HCT116 (cell line): Measurements from ENCODE around the gene OR7A10. TPM values are rescaled to one million over a fixed set of nuclear protein-coding genes. Genes with fewer than 3 reads are reported as not detected.

Experiments
- ATAC-seq: fragments of 200-7000 bp; cut with Tn5 transposase; 2 replicates; pipeline ENCODE4 v1.9.1; 2020; ENCODE audit warnings: mild to moderate bottlenecking, moderate library complexity
- BruUV-seq: library from RNA; stranded (reverse); fragments of 400-500 nt; replicated peaks from 2 replicates; lab custom pipeline; 2021; lab: Mats Ljungman, UMichigan
- CTCF ChIA-PET: fragments of 300-600 bp; sonication (Branson Sonifier 250); formaldehyde crosslinking; loops from one replicate; lab custom pipeline; 2021; ENCODE audit warnings: antibody characterized with exemption; lab: Charles Lee
- POLR2A ChIA-PET: fragments of 300-600, 350-600 bp; sonication (Branson Sonifier 250); formaldehyde crosslinking; loops from one replicate; lab custom pipeline; 2021; ENCODE audit warnings: antibody characterized with exemption; lab: Charles Lee
- RAD21 ChIA-PET, 2 experiments: fragments of 300-600 bp; sonication (Branson Sonifier 250); formaldehyde crosslinking; loops; one replicate each; lab custom pipeline; 2023; ENCODE audit warnings: low total read pairs in 2 of 2; ENCODE audit not compliant: uncharacterized antibody in 2 of 2, unreplicated experiment in 2 of 2, low non-redundant PET in 1 of 2; lab: Charles Lee
- DNase-seq: peaks from one replicate; pipeline ENCODE4 v3.0.0-alpha.2; 2010; ENCODE audit warnings: low read depth, low spot score
- H2AFZ ChIP-seq: fragments of 200-600 bp; shearing (Covaris generic), sonication (generic); 2 replicates; pipeline ENCODE4 v1.6.1; 2017; ENCODE audit warnings: low read depth, mixed run types, mixed read lengths, antibody characterized with exemption, low read length; ENCODE audit not compliant: poor library complexity, severe bottlenecking
- H3K27ac ChIP-seq: 2 replicates; pipeline ENCODE4 v1.5.1; 2012; ENCODE audit warnings: low read depth, low read length
- H3K27me3 ChIP-seq: fragments of 200-600 bp; sonication (generic); 2 replicates; pipeline ENCODE4 v1.6.1; 2016; ENCODE audit warnings: mixed run types, low read length, mixed read lengths; ENCODE audit not compliant: insufficient read depth
- H3K36me3 ChIP-seq, 2 experiments: fragments of 200-500 bp in 1 of 2; fragments of 200-600 bp in 1 of 2; sonication (Bioruptor generic) in 1 of 2; sonication (generic) in 1 of 2; 2 replicates each; pipeline versions ENCODE4 v1.5.1 to v1.6.1; 2014 to 2016; ENCODE audit warnings: low read length in 2 of 2, inconsistent platforms in 1 of 2, mixed read lengths in 1 of 2, mixed run types in 1 of 2; ENCODE audit not compliant: insufficient read depth in 2 of 2, control insufficient read depth in 1 of 2
- H3K4me1 ChIP-seq, 2 experiments: fragments of 200-600 bp in 1 of 2; sonication (generic) in 1 of 2; 2 replicates each; pipeline versions ENCODE4 v1.5.1 to v1.6.1; 2012 to 2017; ENCODE audit warnings: low read length in 2 of 2, inconsistent platforms in 1 of 2, mild to moderate bottlenecking in 1 of 2, mixed read lengths in 1 of 2, mixed run types in 1 of 2, moderate library complexity in 1 of 2; ENCODE audit not compliant: insufficient read depth in 2 of 2, control insufficient read depth in 1 of 2
- H3K4me2 ChIP-seq: fragments of 200-600 bp; sonication (generic); 2 replicates; pipeline ENCODE4 v1.6.1; 2017; ENCODE audit warnings: mixed run types, low read length, mixed read lengths
- H3K4me3 ChIP-seq, 2 experiments: fragments of 200-600 bp in 1 of 2; sonication (generic) in 1 of 2; replicated peaks in 1 of 2; 2 replicates each; pipeline ENCODE4 v1.5.1; 2011 to 2016; ENCODE audit warnings: low read length in 2 of 2, control low read depth in 1 of 2, low read depth in 1 of 2, mild to moderate bottlenecking in 1 of 2, mixed read lengths in 1 of 2, mixed run types in 1 of 2
- H3K79me2 ChIP-seq: fragments of 200-600 bp; sonication (generic); 2 replicates; pipeline ENCODE4 v1.6.1; 2017; ENCODE audit warnings: mild to moderate bottlenecking, mixed run types, low read length, moderate library complexity, mixed read lengths; ENCODE audit not compliant: insufficient read depth
- H3K9ac ChIP-seq: fragments of 200-600 bp; sonication (generic); 2 replicates; pipeline ENCODE4 v1.6.1; 2016; ENCODE audit warnings: low read length, mixed read lengths
- H3K9me2 ChIP-seq: fragments of 200-600 bp; sonication (generic), shearing (Covaris generic); 2 replicates; pipeline ENCODE4 v1.6.1; 2017; ENCODE audit warnings: mixed run types, mild to moderate bottlenecking, moderate library complexity; ENCODE audit not compliant: insufficient read depth
- H3K9me3 ChIP-seq, 2 experiments: fragments of 200-500 bp in 1 of 2; fragments of 200-600 bp in 1 of 2; sonication (Bioruptor generic) in 1 of 2; sonication (generic) in 1 of 2; 2 replicates each; pipeline ENCODE4 v1.6.1; 2014 to 2017; ENCODE audit warnings: low read length in 2 of 2, mixed read lengths in 2 of 2, inconsistent platforms in 1 of 2, low read depth in 1 of 2, mild to moderate bottlenecking in 1 of 2, mixed run types in 1 of 2, moderate library complexity in 1 of 2; ENCODE audit not compliant: control insufficient read depth in 1 of 2, insufficient read depth in 1 of 2
- H4K20me1 ChIP-seq: fragments of 200-600 bp; sonication (generic), shearing (Covaris generic); 2 replicates; pipeline ENCODE4 v1.6.1; 2017; ENCODE audit warnings: mixed run types, mild to moderate bottlenecking, moderate library complexity; ENCODE audit not compliant: insufficient read depth
- CBX3 ChIP-seq: IDR thresholded peaks from 2 replicates; pipeline ENCODE4 v1.6.1; 2012; ENCODE audit warnings: low read depth
- CTCF ChIP-seq, 3 experiments: fragments of 200-600 bp in 1 of 3; sonication (generic) in 1 of 3; IDR thresholded peaks in 2 of 3; conservative IDR thresholded peaks in 1 of 3; 2 replicates each; pipeline ENCODE4 v1.5.1; 2012 to 2017; ENCODE audit warnings: low read depth in 2 of 3, low read length in 2 of 3, antibody characterized with exemption in 1 of 3, borderline replicate concordance in 1 of 3, control low read depth in 1 of 3, mild to moderate bottlenecking in 1 of 3, mixed read lengths in 1 of 3, mixed run types in 1 of 3, moderate library complexity in 1 of 3; ENCODE audit not compliant: insufficient read depth in 1 of 3
- ELF1 ChIP-seq: IDR thresholded peaks from 2 replicates; pipeline ENCODE4 v1.6.1; 2012; ENCODE audit warnings: low read depth, borderline replicate concordance
- EZH2 ChIP-seq: fragments of 200-600 bp; sonication (generic); IDR thresholded peaks from 2 replicates; pipeline ENCODE4 v1.6.1; 2017; ENCODE audit warnings: antibody characterized with exemption, mixed run types
- EZH2phosphoT487 ChIP-seq: fragments of 200-600 bp; IDR thresholded peaks from 2 replicates; pipeline ENCODE4 v1.6.1; 2018; ENCODE audit warnings: antibody characterized with exemption, borderline replicate concordance
- FOSL1 ChIP-seq: IDR thresholded peaks from 2 replicates; pipeline ENCODE4 v1.6.1; 2012; ENCODE audit warnings: low read depth
- JUND ChIP-seq: IDR thresholded peaks from 2 replicates; pipeline ENCODE4 v1.6.1; 2012
- POLR2A ChIP-seq: IDR thresholded peaks from 2 replicates; pipeline ENCODE4 v1.7.0; 2011; ENCODE audit warnings: borderline replicate concordance; ENCODE audit not compliant: insufficient read depth, insufficient read length; ENCODE audit errors: extremely low read depth
- POLR2AphosphoS5 ChIP-seq: IDR thresholded peaks from 2 replicates; pipeline ENCODE4 v1.6.1; 2011; ENCODE audit warnings: mild to moderate bottlenecking, low read depth, low read length, moderate library complexity
- SIN3A ChIP-seq: IDR thresholded peaks from 2 replicates; pipeline ENCODE4 v1.6.1; 2012; ENCODE audit warnings: low read depth
- SP1 ChIP-seq: IDR thresholded peaks from 2 replicates; pipeline ENCODE4 v1.6.1; 2012; ENCODE audit warnings: low read depth
- SRF ChIP-seq: IDR thresholded peaks from 2 replicates; pipeline ENCODE4 v1.6.1; 2012; ENCODE audit warnings: low read depth
- TCF7L2 ChIP-seq: IDR thresholded peaks from 2 replicates; pipeline ENCODE4 v1.7.0; 2011; ENCODE audit warnings: borderline replicate concordance, inconsistent platforms; ENCODE audit not compliant: insufficient read depth, insufficient read length; ENCODE audit errors: extremely low read depth
- YY1 ChIP-seq: IDR thresholded peaks from 2 replicates; pipeline ENCODE4 v1.6.1; 2011; ENCODE audit warnings: low read length, low read depth, moderate library complexity, mild to moderate bottlenecking; ENCODE audit not compliant: insufficient replicate concordance; ENCODE audit errors: extremely low read depth
- ZBTB33 ChIP-seq: IDR thresholded peaks from 2 replicates; pipeline ENCODE4 v1.6.1; 2011; ENCODE audit warnings: mild to moderate bottlenecking, low read length, moderate library complexity; ENCODE audit not compliant: insufficient replicate concordance; ENCODE audit errors: extremely low read depth
- ZFX ChIP-seq: fragments of 450-650 bp; IDR thresholded peaks from 2 replicates; pipeline ENCODE4 v1.6.1; 2017
- ZNF274 ChIP-seq: fragments of 200-500 bp; sonication (Bioruptor generic); IDR thresholded peaks from 2 replicates; pipeline ENCODE4 v1.6.1; 2014; ENCODE audit warnings: mild to moderate bottlenecking, low read depth, low read length, inconsistent platforms
- intact Hi-C: fragments of 100-400 bp; cut with micrococcal nuclease; formaldehyde crosslinking; loops from 2 replicates; pipeline ENCODE4 v1.10.0; 2022
- total RNA-seq: library from RNA; stranded (reverse); gene quantifications from one replicate; pipeline ENCODE4 v1.2.1, GENCODE V29; 2021; ENCODE audit not compliant: unreplicated experiment
- TF ChIP-seq, protein P1 (sequence below): IDR thresholded peaks from 2 replicates; pipeline ENCODE4 v1.6.1; 2012
- TF ChIP-seq, protein P2 (sequence below): IDR thresholded peaks from 2 replicates; pipeline ENCODE4 v1.6.1; 2012

OR7A10 gene
- total RNA-seq, 1 experiment from 2014 or later: not detected

- no peaks in the 10 kb centered on the region for H3K9me2 ChIP-seq
- RAD21 ChIA-PET: no interaction called here
Observed at GRCh38 chr19:14817052-14817451, 31.7 kb downstream of the OR7A10 start.

More at GRCh38 chr19:14817052-14817451, 31.7 kb downstream of the OR7A10 start:
- Histone ChIP-seq H3K4me3 (no peak overlapping the region), H4K20me1 (no peaks in the 10 kb centered on the region), H3K4me1 (no peaks in the 10 kb centered on the region), H3K27ac (no peak overlapping the region), H3K9me3 (no peaks in the 10 kb centered on the region)
- no TSS peak for BruUV-seq
- no peak for ATAC-seq
- ChIA-PET CTCF (no interaction called here), POLR2A (no interaction called here)
- DNase-seq: no peak
- TF ChIP-seq CBX3 (no peak), TCF7L2 (no peak), ZBTB33 (no peak), FOSL1 (no peak), ZFX (no peak), EZH2phosphoT487 (no peak), POLR2A (no peak), SP1 (no peak), JUND (no peak), EZH2 (no peak), SRF (no peak), YY1 (no peak), ELF1 (no peak), POLR2AphosphoS5 (no peak), ZNF274 (no peak), SIN3A (no peak), CTCF (IDR thresholded peaks at IDR 0.05 in 2 of 3, conservative IDR thresholded peaks at IDR 0.05 in 1 of 3; ENCODE audit: borderline replicate concordance in 1 of 3, insufficient read depth in 1 of 3, low read depth in 2 of 3, low read length in 2 of 3) (no peak)
- TF ChIP-seq, protein P1, sequence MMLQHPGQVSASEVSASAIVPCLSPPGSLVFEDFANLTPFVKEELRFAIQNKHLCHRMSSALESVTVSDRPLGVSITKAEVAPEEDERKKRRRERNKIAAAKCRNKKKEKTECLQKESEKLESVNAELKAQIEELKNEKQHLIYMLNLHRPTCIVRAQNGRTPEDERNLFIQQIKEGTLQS: no peak
- TF ChIP-seq, protein P2, sequence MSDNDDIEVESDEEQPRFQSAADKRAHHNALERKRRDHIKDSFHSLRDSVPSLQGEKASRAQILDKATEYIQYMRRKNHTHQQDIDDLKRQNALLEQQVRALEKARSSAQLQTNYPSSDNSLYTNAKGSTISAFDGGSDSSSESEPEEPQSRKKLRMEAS: no peak
- TF ChIP-seq, all 23 proteins: peak for 0
- H3K79me2 ChIP-seq: no peaks in the 10 kb centered on the region
- H3K36me3 ChIP-seq: no peaks in the 10 kb centered on the region
- intact Hi-C loops: no loop called here
- H2AFZ ChIP-seq: no peak overlapping the region
- no peak overlapping the region for H3K9ac ChIP-seq
- H3K27me3 ChIP-seq: peaks cover 22% of the 10 kb centered on the region; the same call in 1 of the 2 replicates
- no peak overlapping the region for H3K4me2 ChIP-seq
